SK-N-SH treated with all-trans-retinoic acid at 6 μM for 48 hours (cell line): ENCODE results near the gene PLEKHA4.

Experiments
- ARNTL ChIP-seq: fragments of 450-650 bp; formaldehyde crosslinking; IDR thresholded peaks from 2 replicates; pipeline ENCODE4 v1.5.0; 2020; ENCODE audit warnings: low read depth, mild to moderate bottlenecking, moderate library complexity, borderline replicate concordance
- CSRNP3 ChIP-seq: fragments of 250-450 bp; sonication (Bioruptor Pico); IDR thresholded peaks from 2 replicates; pipeline ENCODE4 v1.5.1; 2021; ENCODE audit warnings: mild to moderate bottlenecking, moderate library complexity
- ISL1 ChIP-seq: fragments of 250-450 bp; sonication (Bioruptor Pico); IDR thresholded peaks from 2 replicates; pipeline ENCODE4 v2.1.2; 2022; ENCODE audit warnings: mild to moderate bottlenecking, moderate library complexity
- PATZ1 ChIP-seq: fragments of 250-450 bp; sonication (Bioruptor Pico); IDR thresholded peaks from 2 replicates; pipeline ENCODE4 v1.8.0; 2020; ENCODE audit warnings: mild to moderate bottlenecking, moderate library complexity, borderline replicate concordance
- PPARA ChIP-seq: fragments of 250-450 bp; sonication (Bioruptor Pico); IDR thresholded peaks from 2 replicates; pipeline ENCODE4 v1.5.0; 2020; ENCODE audit warnings: mild to moderate bottlenecking, borderline replicate concordance
- RARB ChIP-seq: fragments of 250-450 bp; sonication (Bioruptor Pico); IDR thresholded peaks from 2 replicates; pipeline ENCODE4 v1.8.0; 2021; ENCODE audit warnings: mild to moderate bottlenecking, moderate library complexity
- TOX ChIP-seq: fragments of 250-450 bp; sonication (Bioruptor Pico); IDR thresholded peaks from 2 replicates; pipeline ENCODE4 v1.8.0; 2021; ENCODE audit warnings: mild to moderate bottlenecking, moderate library complexity, borderline replicate concordance
- ZFP30 ChIP-seq: fragments of 450-650 bp; formaldehyde crosslinking; IDR thresholded peaks from 2 replicates; pipeline ENCODE4 v1.5.0; 2022; ENCODE audit warnings: mild to moderate bottlenecking, moderate library complexity
- ZNF565 ChIP-seq: fragments of 450-650 bp; formaldehyde crosslinking; conservative IDR thresholded peaks from 2 replicates; pipeline ENCODE4 v1.5.0; 2020; ENCODE audit warnings: low read depth, mild to moderate bottlenecking, moderate library complexity
- ZNF8 ChIP-seq: fragments of 450-650 bp; formaldehyde crosslinking; IDR thresholded peaks from 2 replicates; pipeline ENCODE4 v1.5.0; 2020; ENCODE audit warnings: mild to moderate bottlenecking, moderate library complexity

GRCh38 chr19:48799358-48800300 is 68.8 kb downstream of the PLEKHA4 start:
- TF ChIP-seq PATZ1, result no peak
- no peak for TF ChIP-seq ZNF8 (CRISPR knock-in tag)
- TF ChIP-seq ZFP30 (CRISPR knock-in tag), result no peak
- TF ChIP-seq ISL1 (CRISPR knock-in tag), result no peak
- no peak for TF ChIP-seq ZNF565 (CRISPR knock-in tag)
- TF ChIP-seq CSRNP3, result no peak
- no peak for TF ChIP-seq TOX
- no peak for TF ChIP-seq PPARA (CRISPR knock-in tag)
- TF ChIP-seq ARNTL, result no peak
- TF ChIP-seq RARB (CRISPR knock-in tag), result no peak
